ENCODE results near the gene PREB. TPM values are rescaled to one million over a fixed set of nuclear protein-coding genes. Genes with fewer than 3 reads are reported as not detected.
"Not testable (repeated sequence)": the region's sequence is repeated elsewhere in the genome, so short reads cannot be mapped to it uniquely, and the experiment has no call there.

The PREB gene
- total RNA-seq, 1 donor from 2014 or later, result 56.3 TPM

- Mint-ChIP-seq H3K27ac (ENCODE audit: unreplicated experiment) (no peak overlapping the region), H3K4me3 (no peak overlapping the region), H3K9me3 (no peaks in the 10 kb centered on the region), H3K36me3 (ENCODE audit: low read depth) (no peaks in the 10 kb centered on the region), H3K4me1 (no peaks in the 10 kb centered on the region), H3K27me3 (ENCODE audit: low read depth) (peaks cover 22% of the 10 kb centered on the region)
- DNase-seq (ENCODE audit: low read depth, low spot score), result no peak
- TF ChIP-seq CTCF (conservative IDR thresholded peaks at IDR 0.05), result no peak
Measured at GRCh38 chr2:27177441-27178351, 43.3 kb upstream of the PREB start.

GRCh38 chr2:27175781-27176180 lies 41.3 kb upstream of the PREB start:
- not testable (repeated sequence) for DNase-seq (ENCODE audit: low read depth, low spot score); H3K27ac Mint-ChIP-seq (ENCODE audit: unreplicated experiment); H3K4me1 Mint-ChIP-seq; H3K36me3 Mint-ChIP-seq (ENCODE audit: low read depth); H3K4me3 Mint-ChIP-seq; H3K9me3 Mint-ChIP-seq
- peaks cover 20% of the 10 kb centered on the region for H3K27me3 Mint-ChIP-seq (ENCODE audit: low read depth)

GRCh38 chr2:27175330-27175729 lies 40.9 kb upstream of the PREB start:
- DNase-seq (ENCODE audit: low read depth, low spot score), result no peak
- no peaks in the 10 kb centered on the region for H3K9me3 Mint-ChIP-seq
- TF ChIP-seq CTCF (conservative IDR thresholded peaks at IDR 0.05), result no peak
- H3K27ac Mint-ChIP-seq (ENCODE audit: unreplicated experiment), result no peak overlapping the region
- H3K27me3 Mint-ChIP-seq (ENCODE audit: low read depth), result peaks cover 25% of the 10 kb centered on the region
- H3K4me3 Mint-ChIP-seq, result no peak overlapping the region
- no peaks in the 10 kb centered on the region for H3K4me1 Mint-ChIP-seq
- no peaks in the 10 kb centered on the region for H3K36me3 Mint-ChIP-seq (ENCODE audit: low read depth)

GRCh38 chr2:27174638-27175037 lies 40.2 kb upstream of the PREB start:
- DNase-seq (ENCODE audit: low read depth, low spot score), result no peak
- no peaks in the 10 kb centered on the region for H3K4me1 Mint-ChIP-seq
- H3K36me3 Mint-ChIP-seq (ENCODE audit: low read depth), result no peaks in the 10 kb centered on the region
- H3K4me3 Mint-ChIP-seq, result no peak overlapping the region
- no peaks in the 10 kb centered on the region for H3K9me3 Mint-ChIP-seq
- H3K27me3 Mint-ChIP-seq (ENCODE audit: low read depth), result peaks cover 28% of the 10 kb centered on the region
- TF ChIP-seq CTCF (conservative IDR thresholded peaks at IDR 0.05), result no peak
- no peak overlapping the region for H3K27ac Mint-ChIP-seq (ENCODE audit: unreplicated experiment)

- H3K4me1 Mint-ChIP-seq, result no peaks in the 10 kb centered on the region
- no peak overlapping the region for H3K27ac Mint-ChIP-seq (ENCODE audit: unreplicated experiment)
- peaks cover 23% of the 10 kb centered on the region for H3K27me3 Mint-ChIP-seq (ENCODE audit: low read depth)
- TF ChIP-seq CTCF (conservative IDR thresholded peaks at IDR 0.05), result no peak
- no peaks in the 10 kb centered on the region for H3K9me3 Mint-ChIP-seq
- no peak overlapping the region for H3K4me3 Mint-ChIP-seq
- H3K36me3 Mint-ChIP-seq (ENCODE audit: low read depth), result no peaks in the 10 kb centered on the region
- DNase-seq (ENCODE audit: low read depth, low spot score), result no peak
Measured at GRCh38 chr2:27171351-27171848, 37.0 kb upstream of the PREB start.

Data from neural crest cell (in vitro differentiated cells).